H1 (cell line): ENCODE data around the gene PDE1A. TPM values are rescaled to one million over a fixed set of nuclear protein-coding genes. Genes with fewer than 3 reads are reported as not detected.

Experiments used
- TEAD4 ChIP-seq: IDR thresholded peaks from 2 replicates; pipeline ENCODE4 v1.6.1; 2012; ENCODE audit warnings: low read depth, low read length, inconsistent platforms, mixed read lengths
- polyA plus RNA-seq, 7 experiments: library from polyadenylated mRNA; depleted of rRNA in 3 of 7; stranded (reverse) in 5 of 7; unstranded in 2 of 7; fragments of >200 nt in 5 of 7; fragments of 200-250 nt in 2 of 7; gene quantifications; 1 replicate in 5 of 7; 2 replicates in 1 of 7; 4 replicates in 1 of 7; pipeline versions ENCODE4 v1.2.1 to v1.2.3, GENCODE V29; 2011 to 2013; ENCODE audit warnings: missing spikeins in 2 of 7, mixed read lengths in 2 of 7
- total RNA-seq: library from RNA; stranded (reverse); fragmentation: NEBNext Ultra II Directional; extraction: Animal tissue kit (Norgen Biotek cat#: 25700); gene quantifications from 2 replicates; pipeline ENCODE4 v1.2.1, GENCODE V29; 2021
- TF ChIP-seq, protein P1 (sequence below): IDR thresholded peaks from 2 replicates; pipeline ENCODE4 v1.6.1; 2011; ENCODE audit warnings: low read length, improper control_type of control experiment

The PDE1A gene
- total and polyA plus RNA-seq, 2 of the 8 experiments (the other 6 are each of a cell fraction or from before 2014, with no cell fraction given) = 0.34 TPM; not detected in 1

DNA sequence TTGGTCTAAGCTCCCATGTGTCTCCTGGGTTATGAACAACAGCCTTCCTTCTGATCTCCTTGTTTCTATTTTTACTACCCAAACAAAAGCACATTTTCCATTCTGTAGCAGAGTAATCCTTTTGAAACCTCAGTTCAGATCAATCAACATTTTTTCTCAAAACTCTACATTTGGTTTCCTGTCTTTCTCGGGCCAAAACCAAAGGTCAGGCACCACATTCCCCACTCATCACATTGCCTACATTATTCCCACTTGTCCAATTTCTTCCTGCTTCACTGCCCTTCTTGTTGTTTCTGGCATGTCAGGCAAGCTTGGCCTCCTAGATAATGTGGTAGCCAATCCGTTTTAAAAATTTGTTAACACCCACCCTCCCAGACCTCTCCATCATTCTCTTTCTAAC is 244.4 kb downstream of the PDE1A start (continued):
- no peak for TF ChIP-seq TEAD4
- TF ChIP-seq, protein P1, sequence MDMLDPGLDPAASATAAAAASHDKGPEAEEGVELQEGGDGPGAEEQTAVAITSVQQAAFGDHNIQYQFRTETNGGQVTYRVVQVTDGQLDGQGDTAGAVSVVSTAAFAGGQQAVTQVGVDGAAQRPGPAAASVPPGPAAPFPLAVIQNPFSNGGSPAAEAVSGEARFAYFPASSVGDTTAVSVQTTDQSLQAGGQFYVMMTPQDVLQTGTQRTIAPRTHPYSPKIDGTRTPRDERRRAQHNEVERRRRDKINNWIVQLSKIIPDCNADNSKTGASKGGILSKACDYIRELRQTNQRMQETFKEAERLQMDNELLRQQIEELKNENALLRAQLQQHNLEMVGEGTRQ = no peak
